ENCODE measurements around the gene CDH18.
"Not testable (repeated sequence)": the region's sequence is repeated elsewhere in the genome, so short reads cannot be mapped to it uniquely, and the experiment has no call there.

CDH18 gene

GRCh38 chr5:19855031-19855430, 133.0 kb downstream of the CDH18 start:
- no peak for DNase-seq

GRCh38 chr5:19853616-19854240, 134.3 kb downstream of the CDH18 start:
- no peak for DNase-seq

GRCh38 chr5:19837536-19838174, 150.3 kb downstream of the CDH18 start:
- DNase-seq = no peak

- no peak for DNase-seq
Observed at GRCh38 chr5:19835442-19835841, 152.6 kb downstream of the CDH18 start.

GRCh38 chr5:19812720-19813119, 175.3 kb downstream of the CDH18 start:
- DNase-seq = not testable (repeated sequence)

GRCh38 chr5:19806756-19807155, 181.2 kb downstream of the CDH18 start:
- DNase-seq = no peak

GRCh38 chr5:19802686-19803085, 185.3 kb downstream of the CDH18 start:
- DNase-seq = no peak

GRCh38 chr5:19795218-19795617, 192.8 kb downstream of the CDH18 start:
- no peak for DNase-seq

GRCh38 chr5:19790829-19791466, 197.1 kb downstream of the CDH18 start:
- DNase-seq = no peak

- DNase-seq = no peak
Observed at GRCh38 chr5:19782566-19782965, 205.4 kb downstream of the CDH18 start.

GRCh38 chr5:19777363-19777762, 210.6 kb downstream of the CDH18 start:
- DNase-seq = no peak

GRCh38 chr5:19776886-19777285, 211.1 kb downstream of the CDH18 start:
- not testable (repeated sequence) for DNase-seq

- DNase-seq = no peak
Observed at GRCh38 chr5:19771174-19771835, 216.7 kb downstream of the CDH18 start.

GRCh38 chr5:19770396-19770795, 217.6 kb downstream of the CDH18 start:
- DNase-seq = no peak

GRCh38 chr5:19767987-19768386, 220.0 kb downstream of the CDH18 start:
- no peak for DNase-seq

- DNase-seq = no peak
Observed at GRCh38 chr5:19753579-19753978, 234.4 kb downstream of the CDH18 start.

- DNase-seq = no peak
Observed at GRCh38 chr5:19751326-19751725, 236.7 kb downstream of the CDH18 start.

- no peak for DNase-seq
Observed at GRCh38 chr5:19745247-19745646, 242.8 kb downstream of the CDH18 start.

GRCh38 chr5:19739671-19740070, 248.3 kb downstream of the CDH18 start:
- DNase-seq = no peak

GRCh38 chr5:19734776-19735175, 253.2 kb downstream of the CDH18 start:
- no peak for DNase-seq

- no peak for DNase-seq
Observed at GRCh38 chr5:19733612-19734495, 254.1 kb downstream of the CDH18 start.

- DNase-seq = no peak
Observed at GRCh38 chr5:19728571-19728970, 259.4 kb downstream of the CDH18 start.

- DNase-seq = no peak
Observed at GRCh38 chr5:19719109-19719508, 268.9 kb downstream of the CDH18 start.

Data from activated CD4-positive, alpha-beta T cell treated with anti-CD3 and anti-CD28 coated beads, Interleukin-2, amount 50 U/mL, for 4 hours (primary cell).